HepG2 (cell line): ENCODE results near the gene IKZF5. TPM values are rescaled to one million over a fixed set of nuclear protein-coding genes. Genes with fewer than 3 reads are reported as not detected.
A peak's percentile ranks its signal among the peaks of the same experiment; 100 is the strongest.

Experiments used
- ATF3 ChIP-seq: sonication (generic); formaldehyde crosslinking; IDR thresholded peaks from 2 replicates; pipeline ENCODE4 v1.4.0; 2020; ENCODE audit warnings: missing genetic modification reagents
- BHLHE40 ChIP-seq: IDR thresholded peaks from 2 replicates; pipeline ENCODE4 v1.6.1; 2011; ENCODE audit warnings: low read length, improper control_type of control experiment
- E2F1 ChIP-seq: sonication (generic); formaldehyde crosslinking; IDR thresholded peaks from 2 replicates; pipeline ENCODE4 v1.5.0; 2020; ENCODE audit warnings: missing genetic modification reagents
- KLF11 ChIP-seq: IDR thresholded peaks from 2 replicates; pipeline ENCODE4 v1.6.1; 2016; ENCODE audit warnings: missing compliant biosample characterization
- NFE2L1 ChIP-seq: sonication (generic); formaldehyde crosslinking; IDR thresholded peaks from 2 replicates; pipeline ENCODE4 v1.4.0; 2020; ENCODE audit warnings: missing genetic modification reagents, mild to moderate bottlenecking, borderline replicate concordance
- RNF219 ChIP-seq: sonication (generic); formaldehyde crosslinking; IDR thresholded peaks from 2 replicates; pipeline ENCODE4 v1.5.0; 2020; ENCODE audit warnings: mild to moderate bottlenecking, missing genetic modification reagents
- SATB2 ChIP-seq: sonication (generic); formaldehyde crosslinking; IDR thresholded peaks from 2 replicates; pipeline ENCODE4 v1.5.0; 2020; ENCODE audit warnings: missing genetic modification reagents
- SNAPC4 ChIP-seq: sonication (generic); formaldehyde crosslinking; IDR thresholded peaks from 2 replicates; pipeline ENCODE4 v1.4.0; 2020; ENCODE audit warnings: mild to moderate bottlenecking, missing genetic modification reagents
- ZBTB26 ChIP-seq: IDR thresholded peaks from 2 replicates; pipeline ENCODE4 v1.6.1; 2016; ENCODE audit warnings: missing compliant biosample characterization, missing genetic modification reagents, borderline replicate concordance
- ZFP36 ChIP-seq: fragments of 150-350 bp; IDR thresholded peaks from 2 replicates; pipeline ENCODE4 v1.6.1; 2018; ENCODE audit warnings: borderline replicate concordance, low read length, low read depth; ENCODE audit not compliant: partially characterized antibody
- ZFP36L1 ChIP-seq: sonication (generic); formaldehyde crosslinking; IDR thresholded peaks from 2 replicates; pipeline ENCODE4 v1.8.0; 2022; ENCODE audit warnings: mild to moderate bottlenecking, missing genetic modification reagents, moderate library complexity
- ZNF414 ChIP-seq: sonication (generic); formaldehyde crosslinking; IDR thresholded peaks from 2 replicates; pipeline ENCODE4 v1.5.0; 2020; ENCODE audit warnings: missing genetic modification reagents
- ZNF570 ChIP-seq: sonication (generic); formaldehyde crosslinking; IDR thresholded peaks from 2 replicates; pipeline ENCODE4 v1.4.0; 2020; ENCODE audit warnings: mild to moderate bottlenecking, missing genetic modification reagents, borderline replicate concordance
- ZNF607 ChIP-seq: sonication (generic); formaldehyde crosslinking; IDR thresholded peaks from 2 replicates; pipeline ENCODE4 v1.5.1; 2020; ENCODE audit warnings: missing genetic modification reagents, mild to moderate bottlenecking, borderline replicate concordance
- ZNF781 ChIP-seq: sonication (generic); formaldehyde crosslinking; IDR thresholded peaks from 2 replicates; pipeline ENCODE4 v1.5.1; 2020; ENCODE audit warnings: borderline replicate concordance, mild to moderate bottlenecking, missing genetic modification reagents; ENCODE audit errors: not compliant biosample characterization
- ZNF792 ChIP-seq: IDR thresholded peaks from 2 replicates; pipeline ENCODE4 v1.6.1; 2016
- ZSCAN22 ChIP-seq: sonication (generic); formaldehyde crosslinking; IDR thresholded peaks from 2 replicates; pipeline ENCODE4 v1.4.0; 2020; ENCODE audit warnings: mild to moderate bottlenecking, missing genetic modification reagents
- polyA plus RNA-seq, 8 experiments: library from polyadenylated mRNA; depleted of rRNA in 3 of 8; stranded (reverse) in 7 of 8; unstranded in 1 of 8; fragments of >200 nt; fragmentation: Illumina TruSeq in 4 of 8; extraction: Trizol in 4 of 8; gene quantifications; 2 replicates each; pipeline versions ENCODE4 v1.2.1 to v1.2.3, GENCODE V29; 2011 to 2016; ENCODE audit warnings: low read depth in 4 of 8, missing spikeins in 1 of 8, mixed read lengths in 1 of 8; ENCODE audit not compliant: insufficient read depth in 1 of 8
- total RNA-seq, 5 experiments: library from RNA; depleted of rRNA; stranded (reverse); fragments of >200 nt; fragmentation: Illumina TruSeq; extraction: Trizol; gene quantifications; 2 replicates each; pipeline ENCODE4 v1.2.3, GENCODE V29; 2016; ENCODE audit warnings: low read depth in 1 of 5

Gene IKZF5
- total and polyA plus RNA-seq, 2 of the 13 experiments (the other 11 are each of a cell fraction or from before 2014, with no cell fraction given) = 3.7 to 12.0 TPM

GRCh38 chr10:122953902-122954730 is 54.5 kb downstream of the IKZF5 start, which contains the start of gene C10orf88 (continued):
- TF ChIP-seq ZBTB26 (CRISPR knock-in tag) = peak; percentile 80
- TF ChIP-seq E2F1 = no peak
- TF ChIP-seq ZNF570 (CRISPR knock-in tag) = no peak
- TF ChIP-seq ZNF792 (CRISPR knock-in tag) = peak; percentile 94
- peak; percentile 96 for TF ChIP-seq ZNF781 (CRISPR knock-in tag)
- TF ChIP-seq ATF3 = peak; percentile 13; the same call in 1 of the 2 replicates
- TF ChIP-seq ZNF607 (CRISPR knock-in tag) = peak; percentile 93
- TF ChIP-seq ZFP36L1 (CRISPR knock-in tag) = peak; percentile 86; the same call in 1 of the 2 replicates
- peak; percentile 80 for TF ChIP-seq ZNF414 (CRISPR knock-in tag)
- no peak; the same call in 1 of the 2 replicates for TF ChIP-seq BHLHE40
- TF ChIP-seq ZSCAN22 (CRISPR knock-in tag) = peak; percentile 77; the same call in 1 of the 2 replicates
- peak; percentile 53; the same call in 1 of the 2 replicates for TF ChIP-seq RNF219 (CRISPR knock-in tag)
- TF ChIP-seq NFE2L1 (CRISPR knock-in tag) = no peak; the same call in 1 of the 2 replicates
- no peak for TF ChIP-seq ZFP36
- TF ChIP-seq SNAPC4 = peak; percentile 75; the same call in 1 of the 2 replicates
- TF ChIP-seq KLF11 = peak; percentile 91
- peak; percentile 76; the same call in 1 of the 2 replicates for TF ChIP-seq SATB2 (CRISPR knock-in tag)
